MM.1S (cell line): ENCODE data around the gene BET1.

Experiments
- EZH2 ChIP-seq: fragments of 300-600 bp; sonication (generic); optimal IDR thresholded peaks from 2 replicates; pipeline ENCODE3; 2017; ENCODE audit warnings: low read depth, mild to moderate bottlenecking, antibody characterized with exemption, low read length, mixed read lengths
- TF ChIP-seq, protein P1 (sequence below): fragments of 300-600 bp; sonication (generic); IDR thresholded peaks from 2 replicates; pipeline ENCODE4 v1.5.1; 2016; ENCODE audit warnings: antibody characterized with exemption, low read length, mixed read lengths

- TF ChIP-seq EZH2 = no peak
- TF ChIP-seq, protein P1, sequence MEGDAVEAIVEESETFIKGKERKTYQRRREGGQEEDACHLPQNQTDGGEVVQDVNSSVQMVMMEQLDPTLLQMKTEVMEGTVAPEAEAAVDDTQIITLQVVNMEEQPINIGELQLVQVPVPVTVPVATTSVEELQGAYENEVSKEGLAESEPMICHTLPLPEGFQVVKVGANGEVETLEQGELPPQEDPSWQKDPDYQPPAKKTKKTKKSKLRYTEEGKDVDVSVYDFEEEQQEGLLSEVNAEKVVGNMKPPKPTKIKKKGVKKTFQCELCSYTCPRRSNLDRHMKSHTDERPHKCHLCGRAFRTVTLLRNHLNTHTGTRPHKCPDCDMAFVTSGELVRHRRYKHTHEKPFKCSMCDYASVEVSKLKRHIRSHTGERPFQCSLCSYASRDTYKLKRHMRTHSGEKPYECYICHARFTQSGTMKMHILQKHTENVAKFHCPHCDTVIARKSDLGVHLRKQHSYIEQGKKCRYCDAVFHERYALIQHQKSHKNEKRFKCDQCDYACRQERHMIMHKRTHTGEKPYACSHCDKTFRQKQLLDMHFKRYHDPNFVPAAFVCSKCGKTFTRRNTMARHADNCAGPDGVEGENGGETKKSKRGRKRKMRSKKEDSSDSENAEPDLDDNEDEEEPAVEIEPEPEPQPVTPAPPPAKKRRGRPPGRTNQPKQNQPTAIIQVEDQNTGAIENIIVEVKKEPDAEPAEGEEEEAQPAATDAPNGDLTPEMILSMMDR = no peak
These were observed 35.3 kb upstream of the BET1 start for GRCh38 chr7:94039368-94040035.
